IMR-90 (cell line): Measurements from ENCODE around the gene SLC25A51. TPM values are rescaled to one million over a fixed set of nuclear protein-coding genes. Genes with fewer than 3 reads are reported as not detected.

Experiments used
- ATAC-seq: fragments of 200-7000 bp; cut with Tn5 transposase; 2 replicates; pipeline ENCODE4 v1.9.1; 2020; ENCODE audit warnings: low read depth, mild to moderate bottlenecking, moderate library complexity
- BruUV-seq: library from RNA; stranded (reverse); fragments of 400-500 nt; replicated peaks from 2 replicates; lab custom pipeline; 2021; lab: Mats Ljungman, UMichigan
- CTCF ChIA-PET: fragments of 300-600 bp; formaldehyde crosslinking; extraction: SDS; loops from one replicate; lab custom pipeline; 2021; ENCODE audit warnings: antibody characterized with exemption; lab: Yijun Ruan, JAX
- POLR2A ChIA-PET: fragments of 300-600 bp; sonication (Branson Sonifier 250); formaldehyde crosslinking; loops from one replicate; lab custom pipeline; 2022; ENCODE audit warnings: antibody characterized with exemption; ENCODE audit not compliant: unreplicated experiment; lab: Charles Lee
- DNase-seq: peaks from one replicate; pipeline ENCODE4 v3.0.0; 2013
- H2AFZ ChIP-seq: replicated peaks from 2 replicates; pipeline ENCODE3; 2013; ENCODE audit warnings: low read length, mild to moderate bottlenecking; ENCODE audit not compliant: poor library complexity
- H2AK5ac ChIP-seq: 2 replicates; pipeline ENCODE4 v1.6.1; 2013; ENCODE audit warnings: low read depth, low read length, inconsistent platforms
- H2AK9ac ChIP-seq: replicated peaks from 2 replicates; pipeline ENCODE3; 2013; ENCODE audit warnings: mild to moderate bottlenecking, low read depth, low read length, moderate library complexity; ENCODE audit not compliant: poor library complexity
- H2BK120ac ChIP-seq: 2 replicates; pipeline ENCODE4 v1.6.1; 2013; ENCODE audit warnings: low read depth, low read length, inconsistent platforms
- H2BK15ac ChIP-seq: 3 replicates; pipeline ENCODE4 v1.6.1; 2013; ENCODE audit warnings: low read depth, low read length, inconsistent platforms
- H2BK20ac ChIP-seq: 2 replicates; pipeline ENCODE4 v1.6.1; 2013; ENCODE audit warnings: low read depth, mild to moderate bottlenecking, inconsistent platforms, low read length, moderate library complexity
- H2BK5ac ChIP-seq: 2 replicates; pipeline ENCODE4 v1.6.1; 2013; ENCODE audit warnings: mild to moderate bottlenecking, low read depth, low read length, inconsistent platforms; ENCODE audit not compliant: poor library complexity, severe bottlenecking
- H3K14ac ChIP-seq: replicated peaks from 2 replicates; pipeline ENCODE4 v1.6.1; 2013; ENCODE audit warnings: low read depth, low read length, inconsistent platforms
- H3K18ac ChIP-seq: 2 replicates; pipeline ENCODE4 v1.6.1; 2013; ENCODE audit warnings: low read depth, low read length, control low read depth
- H3K23ac ChIP-seq: 2 replicates; pipeline ENCODE4 v1.6.1; 2013; ENCODE audit warnings: low read depth, low read length, inconsistent platforms
- H3K27ac ChIP-seq: 2 replicates; pipeline ENCODE4 v1.5.1; 2013; ENCODE audit warnings: mild to moderate bottlenecking, control low read depth, low read length; ENCODE audit not compliant: insufficient read depth
- H3K27me3 ChIP-seq: 2 replicates; pipeline ENCODE4 v1.6.1; 2013; ENCODE audit warnings: low read length; ENCODE audit not compliant: control insufficient read depth, insufficient read depth
- H3K36me3 ChIP-seq: 2 replicates; pipeline ENCODE4 v1.6.1; 2013; ENCODE audit warnings: low read length, mixed read lengths; ENCODE audit not compliant: control insufficient read depth, insufficient read depth
- H3K4ac ChIP-seq: 2 replicates; pipeline ENCODE4 v1.6.1; 2013; ENCODE audit warnings: low read depth, low read length, inconsistent platforms
- H3K4me1 ChIP-seq: 2 replicates; pipeline ENCODE4 v1.6.1; 2013; ENCODE audit warnings: low read length, mixed read lengths; ENCODE audit not compliant: control insufficient read depth, insufficient read depth
- H3K4me2 ChIP-seq: 2 replicates; pipeline ENCODE4 v1.6.1; 2013; ENCODE audit warnings: low read depth, mild to moderate bottlenecking, control low read depth, low read length, moderate library complexity
- H3K4me3 ChIP-seq: 2 replicates; pipeline ENCODE4 v1.5.1; 2013; ENCODE audit warnings: low read depth, mild to moderate bottlenecking, control low read depth, low read length, moderate library complexity; ENCODE audit not compliant: insufficient read depth
- H3K56ac ChIP-seq: 2 replicates; pipeline ENCODE4 v1.6.1; 2013; ENCODE audit warnings: low read length, inconsistent platforms; ENCODE audit not compliant: insufficient read depth; ENCODE audit errors: extremely low read depth
- H3K79me1 ChIP-seq, 2 experiments: 2 replicates each; pipeline ENCODE4 v1.6.1; 2013; ENCODE audit warnings: low read length in 2 of 2, inconsistent platforms in 1 of 2, low read depth in 1 of 2
- H3K9ac ChIP-seq: 2 replicates; pipeline ENCODE4 v1.6.1; 2013; ENCODE audit warnings: low read depth, low read length, control low read depth
- H3K9me1 ChIP-seq: 2 replicates; pipeline ENCODE4 v1.6.1; 2013; ENCODE audit warnings: low read length, inconsistent platforms; ENCODE audit not compliant: insufficient read depth
- H3K9me3 ChIP-seq: 2 replicates; pipeline ENCODE4 v1.6.1; 2013; ENCODE audit warnings: low read length; ENCODE audit not compliant: control insufficient read depth, insufficient read depth
- H4K20me1 ChIP-seq: 2 replicates; pipeline ENCODE4 v1.6.1; 2013; ENCODE audit warnings: low read length, inconsistent platforms; ENCODE audit not compliant: insufficient read depth
- H4K5ac ChIP-seq: 2 replicates; pipeline ENCODE4 v1.6.1; 2013; ENCODE audit warnings: mild to moderate bottlenecking, low read depth, low read length, control low read depth
- H4K8ac ChIP-seq, 2 experiments: 2 replicates each; pipeline ENCODE4 v1.6.1; 2013; ENCODE audit warnings: low read depth in 2 of 2, low read length in 2 of 2, control low read depth in 1 of 2, inconsistent platforms in 1 of 2
- H4K91ac ChIP-seq: 2 replicates; pipeline ENCODE4 v1.6.1; 2013; ENCODE audit warnings: low read depth, low read length, inconsistent platforms; ENCODE audit not compliant: insufficient read depth
- BHLHE40 ChIP-seq: fragments of 150-350 bp; IDR thresholded peaks from 2 replicates; pipeline ENCODE4 v1.6.1; 2016; ENCODE audit warnings: mild to moderate bottlenecking, low read depth, low read length
- CHD1 ChIP-seq: IDR thresholded peaks from 2 replicates; pipeline ENCODE4 v1.6.1; 2012; ENCODE audit warnings: low read depth, low read length, improper control_type of control experiment
- FOS ChIP-seq: fragments of 150-350 bp; IDR thresholded peaks from 2 replicates; pipeline ENCODE4 v1.6.1; 2016; ENCODE audit warnings: low read depth, low read length
- MAFK ChIP-seq: IDR thresholded peaks from 2 replicates; pipeline ENCODE4 v1.6.1; 2012; ENCODE audit warnings: low read depth, low read length, improper control_type of control experiment
- NFE2L2 ChIP-seq: fragments of 150-350 bp; IDR thresholded peaks from 2 replicates; pipeline ENCODE4 v1.6.1; 2016; ENCODE audit warnings: low read depth, mild to moderate bottlenecking, low read length
- POLR2A ChIP-seq: IDR thresholded peaks from 2 replicates; pipeline ENCODE4 v1.6.1; 2012; ENCODE audit warnings: mild to moderate bottlenecking, low read depth, low read length
- RCOR1 ChIP-seq: IDR thresholded peaks from 2 replicates; pipeline ENCODE4 v1.6.1; 2012; ENCODE audit warnings: mild to moderate bottlenecking, low read length, improper control_type of control experiment; ENCODE audit not compliant: insufficient replicate concordance
- RFX5 ChIP-seq: IDR thresholded peaks from 2 replicates; pipeline ENCODE4 v1.8.0; 2012; ENCODE audit warnings: low read depth, mild to moderate bottlenecking, low read length, moderate library complexity
- WGBS, 2 experiments: methylation state at CpG; one replicate each; pipeline versions ENCODE4 v1.1.5 to v1.1.7; 2013; ENCODE audit warnings: missing lambda C conversion rate in 2 of 2; ENCODE audit not compliant: insufficient read length in 1 of 2; ENCODE audit errors: extremely low coverage in 2 of 2; 5-methylcytosine and 5-hydroxymethylcytosine counted together
- dilution Hi-C: fragments of 300-500 bp; cut with HindIII; formaldehyde crosslinking; loops from one replicate; pipeline ENCODE4 v1.14.3; 2018; ENCODE audit warnings: low sequenced_read_pairs; ENCODE audit not compliant: unreplicated experiment
- in situ Hi-C: fragments of 300-500 bp; cut with MboI; formaldehyde crosslinking; loops from 3 replicates; pipeline ENCODE4 v1.14.3; 2019; ENCODE audit warnings: low sequenced_read_pairs, inconsistent platforms, mixed read lengths
- intact Hi-C: fragments of 100-400 bp; cut with micrococcal nuclease; formaldehyde crosslinking; loops from 2 replicates; pipeline ENCODE4 v1.10.0; 2022
- polyA plus RNA-seq, 3 experiments: library from polyadenylated mRNA; depleted of rRNA; stranded (reverse); fragments of >200 nt; gene quantifications; 2 replicates each; pipeline ENCODE4 v1.2.3, GENCODE V29; 2012; ENCODE audit warnings: low replicate concordance in 1 of 3
- total RNA-seq: library from RNA; depleted of rRNA; stranded (reverse); fragments of >200 nt; gene quantifications from 2 replicates; pipeline ENCODE4 v1.2.3, GENCODE V29; 2012
- TF ChIP-seq, protein P1 (sequence below): fragments of 150-350 bp; IDR thresholded peaks from 2 replicates; pipeline ENCODE4 v1.6.1; 2017; ENCODE audit warnings: mild to moderate bottlenecking, antibody characterized with exemption, low read length, low read depth

SLC25A51 gene
- total and polyA plus RNA-seq, 2 of the 4 experiments (the other 2 are of a cell fraction), result 14.1 to 81.6 TPM

DNA sequence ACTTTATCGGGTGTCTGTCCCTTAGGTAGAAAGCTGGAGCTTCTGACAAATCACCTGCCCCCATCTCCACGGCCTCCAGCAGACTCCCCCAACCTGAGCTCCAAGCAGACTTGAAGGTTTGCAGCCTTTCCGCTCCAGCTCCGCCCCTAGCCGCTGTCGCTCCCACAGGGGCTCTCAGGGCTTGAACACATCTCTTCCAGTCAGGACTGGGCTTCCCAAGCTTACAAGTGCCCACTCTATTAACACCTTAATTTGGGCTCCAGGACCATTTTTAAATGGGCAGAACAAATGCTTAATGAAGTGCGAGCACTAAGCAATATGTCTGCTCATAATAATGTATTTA lies 17.2 kb upstream of the SLC25A51 start (continued):
- no peak for TF ChIP-seq CHD1
- TF ChIP-seq BHLHE40, result no peak
- no peak for TF ChIP-seq POLR2A

DNA sequence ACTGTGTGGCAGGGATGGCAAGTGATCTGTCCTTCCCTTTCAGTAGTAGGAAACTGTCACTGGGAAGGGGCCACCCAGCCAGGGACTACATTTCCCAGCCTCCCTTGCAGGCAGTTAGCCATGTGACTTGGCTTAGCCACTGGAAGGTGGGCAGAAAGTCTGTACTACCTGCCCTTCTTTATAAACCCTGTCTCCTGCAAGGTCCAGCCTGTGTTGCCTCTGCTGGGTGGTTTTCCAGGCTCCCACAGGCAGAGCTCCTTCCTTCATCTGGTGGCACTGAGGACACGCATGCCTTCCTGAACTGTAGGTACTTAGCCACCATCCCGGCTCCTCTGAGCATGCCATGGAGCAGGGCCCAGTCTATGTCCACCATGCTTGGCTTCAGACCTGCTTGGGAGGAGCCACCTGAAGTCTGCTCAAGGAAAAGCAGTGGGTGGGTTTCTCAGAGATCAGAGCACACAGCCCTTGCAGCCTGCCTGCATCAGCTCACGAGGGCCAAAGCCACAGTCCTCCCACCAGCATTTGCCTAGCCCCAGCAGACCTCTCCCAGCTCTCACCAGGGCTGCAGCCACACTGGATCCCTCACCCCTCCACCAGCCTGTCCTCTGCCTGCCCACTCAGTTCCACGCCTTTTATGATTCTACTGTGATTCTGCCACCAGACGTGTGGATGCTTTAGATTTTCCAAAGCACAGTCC lies 16.7 kb upstream of the SLC25A51 start:
- H3K27ac ChIP-seq, result no peak overlapping the region
- intact Hi-C loops, result no loop called here
- peaks cover 49 to 82% of the 10 kb centered on the region in 2 experiments; a peak in 3 of 4 replicates for H3K79me1 ChIP-seq
- peaks cover 7% of the 10 kb centered on the region for H3K9me1 ChIP-seq
- no peaks in the 10 kb centered on the region for H3K27me3 ChIP-seq
- 100% methylated on average over 5 of the region's 5 CpGs; no CpG with 5 or more reads in 1 of the 2 experiments for WGBS, 2 experiments
- H3K56ac ChIP-seq, result no peak overlapping the region
- dilution Hi-C loops, result loop anchor here (25.0 kb wide), 1 partner anchor 467 kb away; the partner anchor contains the start of gene ALDH1B1
- in situ Hi-C loops, result loop anchor here (10.0 kb wide), 1 partner anchor 144 kb away; the partner anchor contains the start of gene SHB
- H3K4me3 ChIP-seq, result no peak overlapping the region
- no peak overlapping the region; the same call in 1 of the 2 replicates for H2BK120ac ChIP-seq
- no peak overlapping the region for H3K18ac ChIP-seq
- H2BK20ac ChIP-seq, result no peak overlapping the region
- H4K91ac ChIP-seq, result no peak overlapping the region
- no peak overlapping the region for H3K9ac ChIP-seq
- H3K23ac ChIP-seq, result peak overlapping the region; percentile 33; the same call in 1 of the 2 replicates
- H4K20me1 ChIP-seq, result peaks cover 17% of the 10 kb centered on the region
- POLR2A ChIA-PET, result no interaction called here
- H3K4me2 ChIP-seq, result no peak overlapping the region
- no peak overlapping the region for H3K14ac ChIP-seq
- H2AK5ac ChIP-seq, result 0 out of 2 replicates have a peak overlapping the region, but pooled peaks have one; percentile 2
- no TSS peak for BruUV-seq
- no peak overlapping the region for H2BK5ac ChIP-seq
- CTCF ChIA-PET, result no interaction called here
- no peaks in the 10 kb centered on the region for H3K9me3 ChIP-seq
- H2AK9ac ChIP-seq, result no peak overlapping the region
- TF ChIP-seq RCOR1, result no peak
- TF ChIP-seq, protein P1, sequence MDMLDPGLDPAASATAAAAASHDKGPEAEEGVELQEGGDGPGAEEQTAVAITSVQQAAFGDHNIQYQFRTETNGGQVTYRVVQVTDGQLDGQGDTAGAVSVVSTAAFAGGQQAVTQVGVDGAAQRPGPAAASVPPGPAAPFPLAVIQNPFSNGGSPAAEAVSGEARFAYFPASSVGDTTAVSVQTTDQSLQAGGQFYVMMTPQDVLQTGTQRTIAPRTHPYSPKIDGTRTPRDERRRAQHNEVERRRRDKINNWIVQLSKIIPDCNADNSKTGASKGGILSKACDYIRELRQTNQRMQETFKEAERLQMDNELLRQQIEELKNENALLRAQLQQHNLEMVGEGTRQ, result peak; percentile 80
- no peak for TF ChIP-seq RFX5
- no peak for TF ChIP-seq NFE2L2
- TF ChIP-seq FOS, result no peak
- no peak for TF ChIP-seq MAFK
- peaks cover 54% of the 10 kb centered on the region for H3K36me3 ChIP-seq
- DNase-seq, result no peak
- no peak overlapping the region for H4K8ac ChIP-seq
- H3K4ac ChIP-seq, result no peak overlapping the region
- H2BK15ac ChIP-seq, result no peak overlapping the region
- H3K4me1 ChIP-seq, result peaks cover 6% of the 10 kb centered on the region; the same call in 1 of the 2 replicates
- no peak for ATAC-seq
- no peak overlapping the region for H4K5ac ChIP-seq
- H2AFZ ChIP-seq, result no peak overlapping the region
